Activated gamma-delta T cell treated with Interleukin-2 at 50 U/mL for 16 hours (primary cell): ENCODE results near the gene COX20.
"Not testable (repeated sequence)": the region's sequence is repeated elsewhere in the genome, so short reads cannot be mapped to it uniquely, and the experiment has no call there.

Experiments
- DNase-seq: peaks from one replicate; pipeline ENCODE4 v3.0.0-alpha.2; 2020

The COX20 gene

GRCh38 chr1:244826712-244827111 is 8.7 kb upstream of the COX20 start:
- DNase-seq: no peak

GRCh38 chr1:244830639-244831038 is 4.8 kb upstream of the COX20 start:
- no peak for DNase-seq

GRCh38 chr1:244833260-244833659 is 2.2 kb upstream of the COX20 start:
- not testable (repeated sequence) for DNase-seq

GRCh38 chr1:244833734-244834542 is 1.5 kb upstream of the COX20 start:
- DNase-seq: peak; percentile 45

- DNase-seq: peak; percentile 90
Observed at GRCh38 chr1:244834543-244835275, 749 bp upstream of the COX20 start.

GRCh38 chr1:244836135-244836521 is 670 bp downstream of the COX20 start:
- DNase-seq: no peak

GRCh38 chr1:244836584-244836983 is 1.1 kb downstream of the COX20 start:
- DNase-seq: no peak

GRCh38 chr1:244837597-244838258 is 2.3 kb downstream of the COX20 start:
- DNase-seq: no peak

- DNase-seq: no peak
Observed at GRCh38 chr1:244839656-244840055, 4.2 kb downstream of the COX20 start.

- no peak for DNase-seq
Observed at GRCh38 chr1:244840219-244840794, 4.8 kb downstream of the COX20 start.

GRCh38 chr1:244841273-244841927 is 5.9 kb downstream of the COX20 start:
- DNase-seq: no peak

- DNase-seq: no peak
Observed at GRCh38 chr1:244843148-244843978, 7.9 kb downstream of the COX20 start.

- DNase-seq: no peak
Observed at GRCh38 chr1:244844155-244845121, 9.0 kb downstream of the COX20 start.

- no peak for DNase-seq
Observed at GRCh38 chr1:244846653-244847052, 11.2 kb downstream of the COX20 start.

GRCh38 chr1:244849189-244849866 is 13.9 kb downstream of the COX20 start:
- no peak for DNase-seq

GRCh38 chr1:244850099-244850852 is 14.8 kb downstream of the COX20 start:
- DNase-seq: no peak

GRCh38 chr1:244850896-244851295 is 15.4 kb downstream of the COX20 start:
- no peak for DNase-seq

- DNase-seq: no peak
Observed at GRCh38 chr1:244851546-244852231, 16.2 kb downstream of the COX20 start.

- DNase-seq: no peak
Observed at GRCh38 chr1:244852694-244853093, 17.2 kb downstream of the COX20 start.
